ENCODE data around the gene AUH. TPM values are rescaled to one million over a fixed set of nuclear protein-coding genes. Genes with fewer than 3 reads are reported as not detected.

The AUH gene
- total RNA-seq, 2 experiments from 2014 or later, result 15.5 to 15.6 TPM

- Mint-ChIP-seq H3K36me3 (ENCODE audit: low read depth) (peaks cover 21% of the 10 kb centered on the region), H3K4me3 (no peak overlapping the region), H3K4me1 (ENCODE audit: low read depth) (no peaks in the 10 kb centered on the region), H3K27ac (no peak overlapping the region), H3K27me3 (ENCODE audit: low read depth) (no peaks in the 10 kb centered on the region), H3K9me3 (ENCODE audit: insufficient read depth) (no peaks in the 10 kb centered on the region)
- ChIA-PET POLR2A (no interaction called here), CTCF (no interaction called here)
- ATAC-seq (no peak), DNase-seq (no peak)
Observed at GRCh38 chr9:91305596-91306295, 56.0 kb downstream of the AUH start.

GRCh38 chr9:91303741-91304415 is 57.8 kb downstream of the AUH start:
- POLR2A ChIA-PET, result interaction anchor here (0.6 kb wide), 1 partner anchor 1032 kb away, joined by 3 read pairs; no protein-coding TSS in a partner anchor
- H3K4me3 Mint-ChIP-seq, result no peak overlapping the region
- no peaks in the 10 kb centered on the region for H3K4me1 Mint-ChIP-seq (ENCODE audit: low read depth)
- CTCF ChIA-PET, result no interaction called here
- H3K27ac Mint-ChIP-seq, result peak overlapping the region; percentile 11
- no peaks in the 10 kb centered on the region for H3K27me3 Mint-ChIP-seq (ENCODE audit: low read depth)
- no peak for DNase-seq
- ATAC-seq, result no peak
- H3K36me3 Mint-ChIP-seq (ENCODE audit: low read depth), result peaks cover 19% of the 10 kb centered on the region
- no peaks in the 10 kb centered on the region for H3K9me3 Mint-ChIP-seq (ENCODE audit: insufficient read depth)

GRCh38 chr9:91302831-91303230 is 58.9 kb downstream of the AUH start:
- POLR2A ChIA-PET, result no interaction called here
- ATAC-seq (no peak), DNase-seq (no peak)
- H3K4me1 Mint-ChIP-seq (ENCODE audit: low read depth), result no peaks in the 10 kb centered on the region
- H3K4me3 Mint-ChIP-seq, result no peak overlapping the region
- no peak overlapping the region for H3K27ac Mint-ChIP-seq
- H3K9me3 Mint-ChIP-seq (ENCODE audit: insufficient read depth), result no peaks in the 10 kb centered on the region
- CTCF ChIA-PET, result no interaction called here
- H3K27me3 Mint-ChIP-seq (ENCODE audit: low read depth), result no peaks in the 10 kb centered on the region
- peaks cover 19% of the 10 kb centered on the region for H3K36me3 Mint-ChIP-seq (ENCODE audit: low read depth)

GRCh38 chr9:91301161-91301560 is 60.6 kb downstream of the AUH start:
- POLR2A ChIA-PET, result no interaction called here
- no peaks in the 10 kb centered on the region for H3K27me3 Mint-ChIP-seq (ENCODE audit: low read depth)
- H3K36me3 Mint-ChIP-seq (ENCODE audit: low read depth), result peaks cover 18% of the 10 kb centered on the region
- DNase-seq (no peak), ATAC-seq (no peak)
- H3K4me3 Mint-ChIP-seq, result no peak overlapping the region
- no peak overlapping the region for H3K27ac Mint-ChIP-seq
- no peaks in the 10 kb centered on the region for H3K9me3 Mint-ChIP-seq (ENCODE audit: insufficient read depth)
- CTCF ChIA-PET, result interaction anchor here (1.1 kb wide), 1 partner anchor 15 kb away, joined by 4 read pairs; no protein-coding TSS in a partner anchor
- no peaks in the 10 kb centered on the region for H3K4me1 Mint-ChIP-seq (ENCODE audit: low read depth)

GRCh38 chr9:91298311-91298710 is 63.4 kb downstream of the AUH start:
- no peak overlapping the region for H3K27ac Mint-ChIP-seq
- no peak overlapping the region for H3K4me3 Mint-ChIP-seq
- no peaks in the 10 kb centered on the region for H3K9me3 Mint-ChIP-seq (ENCODE audit: insufficient read depth)
- no peak for ATAC-seq
- DNase-seq, result no peak
- POLR2A ChIA-PET, result no interaction called here
- CTCF ChIA-PET, result interaction anchor here (1.1 kb wide), 1 partner anchor 15 kb away, joined by 3 read pairs; no protein-coding TSS in a partner anchor
- peaks cover 24% of the 10 kb centered on the region for H3K36me3 Mint-ChIP-seq (ENCODE audit: low read depth)
- no peaks in the 10 kb centered on the region for H3K27me3 Mint-ChIP-seq (ENCODE audit: low read depth)
- no peaks in the 10 kb centered on the region for H3K4me1 Mint-ChIP-seq (ENCODE audit: low read depth)

GRCh38 chr9:91297306-91297705 is 64.4 kb downstream of the AUH start:
- ChIA-PET CTCF (interaction anchor here (1.1 kb wide), 1 partner anchor 16 kb away, joined by 3 read pairs; no protein-coding TSS in a partner anchor), POLR2A (no interaction called here)
- DNase-seq (no peak), ATAC-seq (no peak)
- Mint-ChIP-seq H3K4me1 (ENCODE audit: low read depth) (no peaks in the 10 kb centered on the region), H3K27me3 (ENCODE audit: low read depth) (no peaks in the 10 kb centered on the region), H3K27ac (no peak overlapping the region), H3K4me3 (no peak overlapping the region), H3K36me3 (ENCODE audit: low read depth) (peaks cover 33% of the 10 kb centered on the region), H3K9me3 (ENCODE audit: insufficient read depth) (no peaks in the 10 kb centered on the region)

- Mint-ChIP-seq H3K36me3 (ENCODE audit: low read depth) (peaks cover 40% of the 10 kb centered on the region), H3K9me3 (ENCODE audit: insufficient read depth) (no peaks in the 10 kb centered on the region), H3K27me3 (ENCODE audit: low read depth) (no peaks in the 10 kb centered on the region), H3K4me3 (no peak overlapping the region), H3K27ac (no peak overlapping the region), H3K4me1 (ENCODE audit: low read depth) (no peaks in the 10 kb centered on the region)
- CTCF ChIA-PET, result interaction anchor here (0.8 kb wide), 1 partner anchor 42 kb away, joined by 3 read pairs; no protein-coding TSS in a partner anchor
- DNase-seq (no peak), ATAC-seq (no peak)
- POLR2A ChIA-PET, result no interaction called here
Observed at GRCh38 chr9:91296354-91296753, 65.4 kb downstream of the AUH start.

- no peak overlapping the region for H3K4me3 Mint-ChIP-seq
- no peak overlapping the region for H3K27ac Mint-ChIP-seq
- DNase-seq, result no peak
- ChIA-PET CTCF (no interaction called here), POLR2A (no interaction called here)
- H3K4me1 Mint-ChIP-seq (ENCODE audit: low read depth), result no peaks in the 10 kb centered on the region
- no peak for ATAC-seq
- H3K9me3 Mint-ChIP-seq (ENCODE audit: insufficient read depth), result no peaks in the 10 kb centered on the region
- H3K36me3 Mint-ChIP-seq (ENCODE audit: low read depth), result peaks cover 42% of the 10 kb centered on the region
- no peaks in the 10 kb centered on the region for H3K27me3 Mint-ChIP-seq (ENCODE audit: low read depth)
Observed at GRCh38 chr9:91295357-91295756, 66.4 kb downstream of the AUH start.

GRCh38 chr9:91291866-91292265 is 69.9 kb downstream of the AUH start:
- Mint-ChIP-seq H3K36me3 (ENCODE audit: low read depth) (peaks cover 41% of the 10 kb centered on the region), H3K27ac (no peak overlapping the region), H3K4me3 (no peak overlapping the region), H3K27me3 (ENCODE audit: low read depth) (no peaks in the 10 kb centered on the region), H3K4me1 (ENCODE audit: low read depth) (no peaks in the 10 kb centered on the region), H3K9me3 (ENCODE audit: insufficient read depth) (no peaks in the 10 kb centered on the region)
- no peak for DNase-seq
- no peak for ATAC-seq
- CTCF ChIA-PET, result no interaction called here
- POLR2A ChIA-PET, result no interaction called here

GRCh38 chr9:91289244-91289643 is 72.5 kb downstream of the AUH start:
- CTCF ChIA-PET, result interaction anchor here (0.7 to 1.3 kb wide), 3 partner anchors 36 to 252 kb away, joined by 3 to 5 read pairs (median 5); no protein-coding TSS in a partner anchor
- no peak overlapping the region for H3K27ac Mint-ChIP-seq
- H3K27me3 Mint-ChIP-seq (ENCODE audit: low read depth), result no peaks in the 10 kb centered on the region
- peaks cover 35% of the 10 kb centered on the region for H3K36me3 Mint-ChIP-seq (ENCODE audit: low read depth)
- POLR2A ChIA-PET, result interaction anchor here (0.9 kb wide), 1 partner anchor 23 kb away, joined by 4 read pairs; no protein-coding TSS in a partner anchor
- DNase-seq (no peak), ATAC-seq (no peak)
- H3K4me3 Mint-ChIP-seq, result no peak overlapping the region
- H3K9me3 Mint-ChIP-seq (ENCODE audit: insufficient read depth), result no peaks in the 10 kb centered on the region
- H3K4me1 Mint-ChIP-seq (ENCODE audit: low read depth), result no peaks in the 10 kb centered on the region

- peaks cover 23% of the 10 kb centered on the region for H3K36me3 Mint-ChIP-seq (ENCODE audit: low read depth)
- CTCF ChIA-PET, result interaction anchor here (0.7 kb wide), 1 partner anchor 161 kb away, joined by 3 read pairs; no protein-coding TSS in a partner anchor
- no peaks in the 10 kb centered on the region for H3K4me1 Mint-ChIP-seq (ENCODE audit: low read depth)
- no peaks in the 10 kb centered on the region for H3K27me3 Mint-ChIP-seq (ENCODE audit: low read depth)
- H3K4me3 Mint-ChIP-seq, result no peak overlapping the region
- no peak for ATAC-seq
- POLR2A ChIA-PET, result interaction anchor here (0.7 kb wide), 1 partner anchor 8 kb away, joined by 3 read pairs; no protein-coding TSS in a partner anchor
- no peak overlapping the region for H3K27ac Mint-ChIP-seq
- H3K9me3 Mint-ChIP-seq (ENCODE audit: insufficient read depth), result no peaks in the 10 kb centered on the region
- DNase-seq, result no peak
Observed at GRCh38 chr9:91285729-91286353, 75.9 kb downstream of the AUH start.

GRCh38 chr9:91282292-91282691 is 79.4 kb downstream of the AUH start:
- POLR2A ChIA-PET, result no interaction called here

More at GRCh38 chr9:91282292-91282691, 79.4 kb downstream of the AUH start:
- Mint-ChIP-seq H3K27me3 (ENCODE audit: low read depth) (no peaks in the 10 kb centered on the region), H3K4me3 (no peak overlapping the region), H3K4me1 (ENCODE audit: low read depth) (no peaks in the 10 kb centered on the region), H3K9me3 (ENCODE audit: insufficient read depth) (no peaks in the 10 kb centered on the region), H3K36me3 (ENCODE audit: low read depth) (peaks cover 28% of the 10 kb centered on the region), H3K27ac (no peak overlapping the region)
- no peak for DNase-seq
- ATAC-seq, result no peak
- CTCF ChIA-PET, result no interaction called here

Data from activated CD8-positive, alpha-beta T cell treated with anti-CD3 and anti-CD28 coated beads, Interleukin-2, amount 10 ng/mL, durations not matched to agents 7 days and 5 days (primary cell).